Keratinocyte (primary cell): ENCODE data around the gene LDLRAD4.

Source experiments
- EZH2 ChIP-seq: IDR thresholded peaks from one replicate; pipeline ENCODE4 v1.6.1; 2012; ENCODE audit warnings: inconsistent platforms, mild to moderate bottlenecking, low read length, moderate library complexity
- TF ChIP-seq, protein P1 (sequence below), 3 experiments: IDR thresholded peaks in 1 of 3; conservative IDR thresholded peaks in 1 of 3; optimal IDR thresholded peaks in 1 of 3; 2 replicates in 2 of 3; 3 replicates in 1 of 3; pipeline versions ENCODE3 to v1.5.1; 2011; ENCODE audit warnings: low read length in 3 of 3, mild to moderate bottlenecking in 3 of 3, moderate library complexity in 2 of 3, control low read depth in 1 of 3, inconsistent platforms in 1 of 3; ENCODE audit not compliant: insufficient read depth in 2 of 3; ENCODE audit errors: extremely low read depth in 1 of 3

DNA sequence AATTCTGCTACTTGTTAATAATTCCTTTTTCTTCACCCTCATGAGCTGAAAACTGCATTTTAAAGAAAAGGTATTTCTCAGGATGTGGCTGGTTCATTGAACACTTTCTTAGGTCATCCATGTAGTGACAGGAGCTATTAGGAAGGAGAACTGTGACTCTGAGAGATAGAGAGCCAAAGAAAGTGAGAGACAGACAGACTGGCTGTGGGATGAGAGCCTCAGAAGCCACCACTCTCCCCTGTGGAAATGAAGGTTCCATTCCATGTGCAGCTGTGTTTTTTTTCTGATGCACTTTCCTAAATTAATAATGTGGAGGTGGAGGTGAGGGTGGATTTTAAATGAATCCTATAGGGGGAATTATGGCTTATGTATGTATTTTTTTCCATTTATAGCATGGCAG lies 394.5 kb downstream of the LDLRAD4 start:
- TF ChIP-seq, protein P1, sequence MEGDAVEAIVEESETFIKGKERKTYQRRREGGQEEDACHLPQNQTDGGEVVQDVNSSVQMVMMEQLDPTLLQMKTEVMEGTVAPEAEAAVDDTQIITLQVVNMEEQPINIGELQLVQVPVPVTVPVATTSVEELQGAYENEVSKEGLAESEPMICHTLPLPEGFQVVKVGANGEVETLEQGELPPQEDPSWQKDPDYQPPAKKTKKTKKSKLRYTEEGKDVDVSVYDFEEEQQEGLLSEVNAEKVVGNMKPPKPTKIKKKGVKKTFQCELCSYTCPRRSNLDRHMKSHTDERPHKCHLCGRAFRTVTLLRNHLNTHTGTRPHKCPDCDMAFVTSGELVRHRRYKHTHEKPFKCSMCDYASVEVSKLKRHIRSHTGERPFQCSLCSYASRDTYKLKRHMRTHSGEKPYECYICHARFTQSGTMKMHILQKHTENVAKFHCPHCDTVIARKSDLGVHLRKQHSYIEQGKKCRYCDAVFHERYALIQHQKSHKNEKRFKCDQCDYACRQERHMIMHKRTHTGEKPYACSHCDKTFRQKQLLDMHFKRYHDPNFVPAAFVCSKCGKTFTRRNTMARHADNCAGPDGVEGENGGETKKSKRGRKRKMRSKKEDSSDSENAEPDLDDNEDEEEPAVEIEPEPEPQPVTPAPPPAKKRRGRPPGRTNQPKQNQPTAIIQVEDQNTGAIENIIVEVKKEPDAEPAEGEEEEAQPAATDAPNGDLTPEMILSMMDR (optimal IDR thresholded peaks at IDR 0.05 in 1 of 3, IDR thresholded peaks at IDR 0.05 in 1 of 3, conservative IDR thresholded peaks at IDR 0.05 in 1 of 3; ENCODE audit: extremely low read depth in 1 of 3, insufficient read depth in 2 of 3, low read length in 3 of 3): no peak
- TF ChIP-seq EZH2: no peak
